Lower leg skin (tissue), 3 donors: ENCODE measurements around the gene SUGCT.

ENCODE experiments used
- CTCF ChIP-seq, 3 donors: fragments of 450-650 bp; IDR thresholded peaks; one replicate each; pipeline ENCODE4 v1.5.1; 2016; ENCODE audit warnings: antibody characterized with exemption in 3 of 3, mild to moderate bottlenecking in 3 of 3, moderate library complexity in 2 of 3
- POLR2A ChIP-seq, 2 donors: fragments of 450-650 bp; IDR thresholded peaks; one replicate each; pipeline ENCODE4 v1.6.1; 2016 to 2017; ENCODE audit warnings: antibody characterized with exemption in 2 of 2, mild to moderate bottlenecking in 1 of 2, moderate library complexity in 1 of 2

GRCh38 chr7:40120020-40120419 lies 14.8 kb upstream of the SUGCT start:
- TF ChIP-seq POLR2A (IDR thresholded peaks at IDR 0.05) (no peak), CTCF (IDR thresholded peaks at IDR 0.05) (no peak)
